Esophagus squamous epithelium (tissue), 4 donors: ENCODE measurements around the gene MSANTD1.

ENCODE experiments used
- CTCF ChIP-seq, 6 experiments: fragments of 450-650 bp in 4 of 6; fragments of 200-600 bp in 2 of 6; sonication (generic) in 2 of 6; IDR thresholded peaks; one replicate each; pipeline ENCODE4 v1.5.1; 2016 to 2019; ENCODE audit warnings: antibody characterized with exemption in 6 of 6, mild to moderate bottlenecking in 4 of 6, moderate library complexity in 4 of 6
- POLR2A ChIP-seq, 4 donors: fragments of 450-650 bp; IDR thresholded peaks; one replicate each; pipeline ENCODE4 v1.6.1; 2017; ENCODE audit warnings: antibody characterized with exemption in 4 of 4, mild to moderate bottlenecking in 4 of 4, moderate library complexity in 3 of 4

DNA sequence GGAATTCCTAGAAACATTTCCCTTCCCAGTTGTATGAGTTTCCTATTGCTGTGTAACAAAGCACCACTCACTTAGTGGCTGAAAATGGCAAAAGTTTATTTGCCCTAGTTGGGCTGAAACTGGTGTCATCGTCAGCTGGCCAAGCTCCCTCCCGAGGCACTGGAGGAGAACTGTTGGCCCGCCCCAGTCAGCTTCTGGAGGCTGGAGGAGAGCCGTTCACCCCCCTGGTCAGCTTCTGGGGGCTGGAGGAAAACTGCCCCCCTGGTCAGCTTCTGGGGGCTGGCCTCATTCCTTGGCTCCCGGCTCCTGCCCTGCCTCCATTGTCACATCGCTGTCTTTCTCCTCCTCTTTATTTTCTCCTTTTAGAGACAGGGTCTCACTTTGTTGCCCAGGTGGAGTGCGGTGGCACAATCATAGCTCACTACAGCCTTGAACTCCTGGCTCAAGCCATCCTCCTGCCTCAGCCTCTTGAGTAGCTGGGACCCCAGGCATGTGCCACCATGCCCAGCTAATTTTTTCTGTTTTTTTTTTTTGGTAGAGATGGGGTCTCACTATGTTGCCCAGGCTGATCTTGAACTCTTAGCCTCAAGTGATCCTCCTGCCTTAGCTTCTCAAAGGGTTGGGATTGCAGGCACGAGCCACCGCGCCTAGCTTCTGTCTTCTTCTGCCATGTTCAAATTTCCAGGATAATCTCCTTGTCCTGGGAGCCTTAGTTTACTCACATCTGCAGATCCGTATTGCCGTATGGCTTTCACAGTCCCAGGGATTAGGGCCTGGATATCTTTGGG is 47.1 kb downstream of the MSANTD1 start:
- no peak for TF ChIP-seq CTCF (IDR thresholded peaks at IDR 0.05)
- TF ChIP-seq POLR2A (IDR thresholded peaks at IDR 0.05) = no peak
